GM19372 (cell line): ENCODE data around the gene NTN1.

Source experiments
- ATAC-seq: cut with Tn5 transposase; IDR thresholded peaks from one replicate; pipeline ENCODE4 v1.9.1; 2021; ENCODE audit warnings: mild to moderate bottlenecking, low read depth, moderate library complexity; ENCODE audit not compliant: unreplicated experiment

Gene NTN1

DNA sequence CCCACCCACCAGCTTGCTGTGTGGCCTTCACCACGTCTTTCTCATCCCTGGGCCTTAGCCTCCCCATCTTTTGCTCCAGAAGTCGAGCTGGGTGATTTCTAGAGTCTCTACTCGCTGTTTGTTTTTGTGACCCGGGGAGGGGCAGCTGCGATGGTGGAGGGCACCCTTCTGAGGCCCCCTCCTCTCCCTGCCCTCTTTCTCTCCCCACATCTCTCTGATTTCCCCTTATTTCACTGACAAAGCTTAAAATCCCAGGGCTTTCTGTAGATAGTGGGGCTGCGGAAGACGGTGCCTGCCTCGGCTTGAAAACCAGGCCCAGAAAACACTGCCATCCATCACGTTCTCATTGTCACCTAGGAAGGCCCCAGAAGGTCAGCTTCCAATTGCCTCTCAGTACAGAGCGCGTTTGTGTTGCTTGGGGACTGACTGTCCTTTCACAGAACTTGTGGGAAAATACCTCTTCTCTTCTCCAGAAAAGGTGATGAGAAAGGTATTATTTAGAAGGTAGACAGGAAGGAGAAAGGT lies 95.1 kb downstream of the NTN1 start:
- ATAC-seq = no peak

DNA sequence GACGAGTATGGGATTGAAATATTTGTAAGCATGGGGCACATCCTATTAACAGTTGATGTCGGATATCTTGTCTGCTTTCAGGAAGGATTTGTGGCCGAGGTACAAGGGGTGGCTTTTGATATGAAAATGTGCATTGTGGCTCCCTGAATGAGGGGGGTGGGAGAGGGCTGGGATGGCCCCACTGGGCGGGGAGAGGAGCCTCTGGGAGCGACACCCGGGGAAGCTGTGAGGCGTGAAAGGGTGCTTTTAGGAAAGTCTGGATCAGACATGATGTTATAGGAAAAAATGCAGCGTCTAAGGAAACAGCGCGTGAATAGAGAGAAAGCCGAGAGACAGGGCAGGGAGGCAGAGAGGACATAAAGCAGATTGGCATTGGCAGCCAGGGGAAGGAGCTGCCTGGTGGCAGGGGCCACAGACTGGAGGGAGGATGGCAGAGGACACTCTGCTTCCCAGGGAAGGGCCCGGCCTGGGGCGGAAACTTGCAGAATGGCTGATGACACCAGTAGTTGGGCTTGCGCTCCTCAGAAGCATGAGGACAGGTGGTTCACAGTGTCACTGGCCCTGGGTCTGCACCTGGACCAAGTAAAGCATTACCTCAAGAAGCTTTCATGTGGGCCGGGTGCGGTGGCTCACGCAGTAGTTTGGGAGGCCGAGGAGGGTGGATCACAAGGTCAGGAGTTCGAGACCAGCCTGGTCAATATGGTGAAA lies 95.7 kb downstream of the NTN1 start:
- ATAC-seq = no peak

DNA sequence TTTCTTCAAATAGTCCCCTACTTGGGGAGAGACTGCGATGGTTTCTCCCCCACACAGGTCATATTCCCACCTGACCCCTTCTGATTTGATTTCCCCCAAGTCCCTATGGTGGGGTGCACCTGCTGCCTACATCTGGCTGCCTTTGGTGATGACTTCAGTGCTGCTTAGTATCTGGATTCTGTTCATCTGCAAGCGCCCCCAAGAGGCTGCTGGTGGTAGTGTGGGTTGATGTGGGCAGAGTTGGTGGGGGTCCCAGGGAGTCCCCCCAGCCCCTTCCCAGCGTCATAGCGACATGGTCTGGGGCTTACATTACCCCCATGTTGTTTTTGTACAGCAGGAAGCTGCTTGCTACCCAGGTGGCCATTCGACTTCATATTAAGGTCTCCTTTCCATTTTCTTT lies 99.2 kb downstream of the NTN1 start:
- ATAC-seq = no peak

DNA sequence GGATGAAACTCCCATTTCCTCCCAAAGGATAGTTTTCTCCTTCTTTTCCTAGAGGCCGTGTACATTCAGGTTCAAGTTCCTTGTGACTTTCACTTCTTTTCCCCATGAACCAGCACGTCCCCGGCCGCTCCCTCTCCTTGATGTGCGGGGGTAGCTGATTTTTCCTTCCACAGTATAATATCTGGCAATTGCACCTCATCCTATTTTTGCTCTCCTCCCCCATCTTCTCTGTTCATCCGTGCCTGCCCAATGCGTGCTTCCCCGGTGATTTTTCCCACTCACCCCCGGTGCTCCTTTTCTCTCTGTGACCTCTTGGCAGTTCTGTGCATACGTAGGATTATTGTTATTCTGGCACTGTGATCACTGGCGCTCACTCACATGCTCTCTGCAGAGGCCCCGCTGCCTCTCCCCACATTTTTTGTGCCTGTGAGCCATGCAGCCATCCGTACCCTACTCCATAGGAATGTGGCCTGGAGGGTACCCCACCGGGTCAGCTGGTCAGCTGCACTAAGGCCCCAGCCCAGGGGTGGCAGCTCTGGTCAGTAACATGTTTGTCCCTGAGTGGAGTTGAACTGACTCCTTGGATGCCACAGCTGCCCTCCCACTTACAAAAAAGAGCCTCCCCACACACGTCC lies 100.0 kb downstream of the NTN1 start:
- ATAC-seq = no peak

DNA sequence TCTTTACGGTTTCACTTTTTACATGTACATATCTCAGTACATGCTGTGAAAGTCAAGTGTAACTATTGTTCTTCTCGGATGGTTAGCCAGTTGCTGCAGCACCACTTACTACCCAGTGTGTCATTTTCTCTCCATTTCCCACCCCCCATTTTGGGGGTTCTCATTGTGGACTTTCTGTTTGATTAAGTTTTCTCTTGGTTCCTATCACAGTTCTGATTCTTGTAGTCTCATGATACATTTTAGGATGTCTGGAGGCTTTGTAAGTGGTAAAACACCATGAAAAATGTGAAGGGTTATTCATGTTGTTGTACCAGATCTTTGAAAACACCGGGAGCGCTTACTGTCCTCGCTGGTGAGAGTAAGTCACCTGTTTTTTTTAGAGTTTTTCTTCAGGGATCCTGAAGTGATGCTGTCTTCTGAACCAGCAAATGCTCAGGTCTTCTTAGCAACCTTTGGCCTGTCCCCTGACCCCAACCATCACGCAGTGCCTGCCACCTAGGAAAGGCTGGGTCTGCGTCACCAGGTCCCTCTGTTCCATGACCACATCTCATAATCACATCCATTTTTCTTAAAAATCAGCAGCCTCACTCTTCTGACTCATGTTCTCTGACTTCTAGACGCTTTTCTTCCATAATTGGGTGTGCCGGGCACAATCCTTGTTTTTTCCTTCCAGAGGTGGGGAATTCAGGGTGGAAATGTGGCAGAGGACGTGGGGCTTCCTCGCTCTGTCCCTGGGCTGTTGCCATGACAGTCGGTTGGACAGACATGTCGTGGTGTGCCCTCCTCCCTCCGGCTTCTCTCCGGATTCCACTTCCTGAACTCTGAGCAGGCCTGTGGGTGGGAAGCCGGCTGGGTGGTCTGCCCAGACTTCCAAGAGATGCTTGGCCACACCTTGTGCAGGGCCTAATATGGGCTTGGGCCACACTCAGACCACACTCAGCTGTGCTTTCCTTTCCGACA lies 102.6 kb downstream of the NTN1 start:
- ATAC-seq = no peak

DNA sequence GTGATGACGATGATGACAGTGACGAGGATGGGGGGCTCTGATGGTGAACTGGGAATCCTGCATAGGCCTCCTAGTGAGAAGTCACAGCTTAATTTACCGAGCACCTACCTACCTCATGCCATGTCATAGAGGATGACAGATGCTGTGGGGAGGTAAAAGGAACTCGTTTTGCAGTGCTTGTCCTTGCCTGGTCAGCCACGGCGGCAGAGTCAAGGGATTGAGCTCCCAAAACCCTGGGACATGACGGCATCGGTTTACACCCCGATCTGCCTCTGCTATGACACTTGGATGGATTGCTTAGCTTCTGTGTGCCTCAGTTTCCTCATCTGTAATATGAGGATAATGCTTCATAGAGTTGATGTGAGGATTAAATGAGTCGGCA lies 103.2 kb downstream of the NTN1 start:
- ATAC-seq = no peak

DNA sequence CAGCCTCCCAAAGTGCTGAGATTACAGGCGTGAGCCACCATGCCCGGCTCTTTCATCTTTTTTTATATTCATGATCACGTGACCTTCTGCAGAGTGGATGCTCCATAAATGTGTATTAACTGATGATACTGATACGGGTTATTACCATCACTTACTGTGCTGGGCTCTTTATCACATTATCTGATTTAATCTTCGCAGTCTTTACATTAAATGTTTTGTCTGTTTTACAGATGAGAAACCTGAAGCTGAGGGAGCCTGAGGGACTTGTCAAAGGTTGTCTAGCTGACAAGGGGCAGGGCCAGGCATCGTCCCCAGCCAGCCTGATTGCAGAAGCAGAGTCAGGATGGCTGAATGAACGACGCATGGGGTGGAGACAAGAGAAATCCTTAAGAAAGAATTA lies 104.4 kb downstream of the NTN1 start:
- no peak for ATAC-seq

DNA sequence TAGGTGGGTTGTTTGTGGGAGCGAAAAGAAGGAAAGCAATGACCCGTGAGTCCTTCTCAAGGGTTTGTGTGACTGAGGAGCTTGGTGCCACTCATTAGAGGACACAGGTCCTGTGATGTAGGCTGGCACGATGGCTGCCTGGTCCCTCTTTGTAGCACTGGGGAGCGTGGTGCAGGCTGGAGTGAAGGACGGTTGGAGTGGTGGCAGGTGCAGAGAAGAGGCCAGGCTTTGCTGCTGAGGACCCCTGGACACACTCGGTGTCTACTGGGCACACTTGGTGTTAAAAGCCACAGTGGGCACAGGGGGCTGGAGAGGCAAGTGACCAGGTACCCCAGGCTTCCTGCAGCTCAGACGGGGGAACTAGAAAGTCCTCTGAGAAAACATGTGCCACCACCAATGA lies 106.0 kb downstream of the NTN1 start:
- ATAC-seq = no peak

DNA sequence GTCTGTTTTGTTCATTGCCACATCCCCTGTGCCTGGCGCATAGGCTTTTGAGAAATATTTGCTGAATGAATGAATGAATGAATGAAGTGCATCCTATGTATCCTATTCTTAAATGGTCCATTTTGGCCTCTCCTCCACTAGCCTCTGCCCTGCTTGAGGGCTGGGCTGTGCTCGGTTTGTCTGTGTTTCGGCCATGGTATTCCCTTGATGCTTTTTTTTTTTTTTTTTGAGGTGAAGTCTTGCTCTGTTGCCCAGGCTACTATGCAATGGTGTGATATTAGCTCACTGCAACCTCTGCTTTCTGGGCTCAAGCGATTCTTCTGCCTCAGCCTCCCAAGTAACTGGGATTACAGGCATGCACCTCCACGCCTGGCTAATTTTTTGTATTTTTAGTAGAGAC lies 110.1 kb downstream of the NTN1 start:
- ATAC-seq = no peak

DNA sequence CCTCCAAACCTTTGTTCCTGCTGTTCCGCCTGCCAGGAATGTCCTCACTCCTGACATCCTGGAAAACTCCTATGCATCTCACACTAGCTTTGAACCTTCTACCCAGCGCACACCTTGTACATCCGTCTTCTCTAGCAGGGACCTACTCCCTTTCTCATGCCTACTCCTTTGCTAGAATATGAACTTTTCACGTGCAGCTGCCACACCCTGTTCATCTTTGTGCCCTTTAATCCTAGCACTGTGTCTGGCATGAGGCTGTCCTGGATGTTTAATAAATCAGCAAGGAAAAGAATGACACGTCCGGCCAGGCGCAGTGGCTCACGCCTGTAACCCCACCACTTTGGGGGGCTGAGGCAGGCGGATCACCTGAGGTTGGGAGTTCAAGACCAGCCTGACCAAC lies 111.0 kb downstream of the NTN1 start:
- ATAC-seq = no peak

DNA sequence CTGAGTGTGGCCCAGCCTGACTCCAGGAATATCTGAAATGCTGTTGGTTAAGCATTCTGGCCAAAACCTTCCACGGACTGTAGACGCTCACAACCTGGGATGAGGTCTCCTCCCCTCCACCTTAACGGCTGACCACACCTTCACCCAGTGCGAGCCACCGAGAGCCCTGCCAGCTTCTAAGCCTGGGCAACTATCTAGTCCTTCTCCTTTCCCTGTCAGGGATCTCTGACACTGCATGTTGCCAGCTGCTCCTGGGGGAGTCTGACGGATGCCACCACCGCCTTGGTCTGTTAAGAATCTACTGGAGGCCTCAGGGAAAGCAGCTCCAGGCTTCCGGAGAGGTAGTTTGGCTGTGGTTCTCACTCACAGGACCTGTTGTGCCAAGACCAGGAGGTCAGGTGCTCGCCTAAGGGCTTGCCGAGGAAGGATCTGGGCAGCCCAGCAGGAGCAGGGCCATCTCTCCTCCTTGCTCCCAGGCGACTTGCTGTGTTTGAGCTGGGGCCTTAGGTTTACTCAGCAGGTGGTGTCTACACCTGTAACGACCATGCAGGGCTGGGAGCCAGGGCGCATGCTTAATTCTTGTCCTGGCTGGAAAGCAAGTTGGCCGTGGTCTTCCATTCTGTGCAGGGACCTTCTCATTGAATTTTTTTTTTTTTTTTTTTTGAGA lies 111.8 kb downstream of the NTN1 start:
- no peak for ATAC-seq

DNA sequence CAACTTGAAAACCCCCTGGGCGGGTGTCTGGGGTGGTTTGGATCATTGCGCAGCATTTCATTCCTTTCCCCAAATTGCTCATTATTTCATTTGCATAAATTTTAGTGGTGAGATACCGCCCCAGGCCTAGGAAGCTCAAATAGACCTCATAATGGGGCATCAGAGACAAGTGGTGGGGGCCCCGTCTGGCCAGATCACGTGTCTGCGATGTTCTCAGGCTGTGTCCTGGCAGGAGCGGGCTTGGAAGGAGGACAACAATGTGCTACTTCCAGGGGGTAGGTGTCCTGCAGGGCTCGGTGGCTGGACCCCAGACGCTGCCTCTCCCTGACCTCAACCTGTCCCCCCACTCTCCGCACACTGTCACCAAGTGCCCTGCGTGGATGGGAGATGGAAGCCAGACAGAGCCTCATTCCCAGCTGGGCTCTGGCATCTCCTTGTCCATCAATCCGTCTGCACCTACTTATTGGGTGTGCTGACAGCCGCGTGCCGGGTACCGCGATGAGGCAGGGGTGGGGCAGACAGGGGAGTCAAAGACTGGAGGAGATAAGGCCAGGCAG lies 116.9 kb downstream of the NTN1 start:
- ATAC-seq = no peak

DNA sequence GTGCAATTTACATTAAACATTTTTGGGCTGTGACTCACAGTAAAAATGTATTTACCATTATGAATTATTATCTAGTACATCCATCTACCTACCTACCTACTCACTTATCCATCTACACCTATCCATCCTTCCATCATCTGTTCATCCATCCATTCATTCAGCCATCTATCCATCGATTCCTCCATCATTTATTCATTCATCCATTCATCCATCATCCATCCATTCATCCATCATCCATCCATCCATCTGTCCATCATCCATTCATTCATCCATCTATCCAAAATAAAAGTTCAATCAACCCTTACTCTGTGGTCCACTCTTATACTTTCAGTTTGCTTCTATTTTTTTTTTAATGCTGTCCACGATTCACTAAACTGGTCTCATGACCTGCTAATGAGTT lies 118.4 kb downstream of the NTN1 start:
- ATAC-seq = no peak

DNA sequence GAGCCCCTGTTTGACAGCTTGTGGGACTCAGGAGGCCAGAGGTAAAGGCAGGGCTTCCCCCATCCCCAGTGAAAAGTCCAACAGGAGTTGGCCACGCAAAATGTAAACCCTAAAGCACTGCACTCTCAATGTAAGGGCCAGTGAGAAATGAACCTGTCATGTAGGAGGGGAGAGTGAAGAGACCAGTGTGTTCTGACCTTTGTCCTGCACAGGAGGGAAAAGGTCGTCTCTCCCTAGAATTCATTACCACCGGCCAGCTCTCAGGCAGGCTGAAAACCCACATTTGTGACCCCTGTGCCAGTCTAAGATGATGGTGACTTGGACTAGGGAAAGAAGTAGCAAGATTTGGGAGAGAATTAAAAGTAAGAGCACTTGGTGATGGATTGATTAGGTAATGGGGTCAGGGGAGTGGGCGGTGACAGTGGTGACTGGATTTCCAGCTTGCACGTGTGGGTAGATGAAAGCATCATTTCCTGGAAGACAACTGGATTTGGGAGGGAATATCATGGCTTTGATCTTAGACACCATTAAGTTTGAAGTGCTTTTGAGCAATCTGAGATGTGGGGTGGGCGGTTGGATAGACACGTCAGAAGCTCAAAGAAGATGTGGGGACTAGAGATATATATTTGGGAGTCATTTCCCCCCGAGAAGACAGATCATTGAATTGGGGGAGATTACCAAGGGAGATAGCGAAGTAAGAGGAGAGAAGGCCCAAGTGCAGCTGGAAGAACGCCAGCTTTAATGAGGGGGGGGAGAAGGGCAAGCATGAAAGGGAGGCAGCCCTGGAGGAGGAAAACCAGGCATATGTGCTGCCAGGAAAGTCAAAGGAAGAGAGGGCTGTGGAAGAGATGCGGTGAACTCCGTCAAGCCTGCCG lies 119.5 kb downstream of the NTN1 start:
- ATAC-seq = no peak

DNA sequence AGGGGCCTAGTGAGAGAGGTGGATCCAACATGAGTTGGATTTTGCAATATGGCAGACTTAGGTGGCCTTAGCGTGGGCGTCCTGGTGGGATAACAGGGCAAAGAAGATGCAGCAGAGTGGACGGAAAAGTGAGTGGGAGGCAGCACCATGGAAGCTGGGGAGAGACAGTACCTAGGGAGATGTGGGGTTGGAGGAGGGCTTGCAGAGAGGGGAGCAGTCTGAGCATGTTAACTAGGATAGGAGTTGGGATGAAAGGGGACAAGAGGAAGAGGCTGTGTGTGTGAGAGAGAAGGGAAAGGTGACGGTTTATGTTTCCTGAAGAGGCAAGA lies 120.1 kb downstream of the NTN1 start:
- ATAC-seq = no peak

DNA sequence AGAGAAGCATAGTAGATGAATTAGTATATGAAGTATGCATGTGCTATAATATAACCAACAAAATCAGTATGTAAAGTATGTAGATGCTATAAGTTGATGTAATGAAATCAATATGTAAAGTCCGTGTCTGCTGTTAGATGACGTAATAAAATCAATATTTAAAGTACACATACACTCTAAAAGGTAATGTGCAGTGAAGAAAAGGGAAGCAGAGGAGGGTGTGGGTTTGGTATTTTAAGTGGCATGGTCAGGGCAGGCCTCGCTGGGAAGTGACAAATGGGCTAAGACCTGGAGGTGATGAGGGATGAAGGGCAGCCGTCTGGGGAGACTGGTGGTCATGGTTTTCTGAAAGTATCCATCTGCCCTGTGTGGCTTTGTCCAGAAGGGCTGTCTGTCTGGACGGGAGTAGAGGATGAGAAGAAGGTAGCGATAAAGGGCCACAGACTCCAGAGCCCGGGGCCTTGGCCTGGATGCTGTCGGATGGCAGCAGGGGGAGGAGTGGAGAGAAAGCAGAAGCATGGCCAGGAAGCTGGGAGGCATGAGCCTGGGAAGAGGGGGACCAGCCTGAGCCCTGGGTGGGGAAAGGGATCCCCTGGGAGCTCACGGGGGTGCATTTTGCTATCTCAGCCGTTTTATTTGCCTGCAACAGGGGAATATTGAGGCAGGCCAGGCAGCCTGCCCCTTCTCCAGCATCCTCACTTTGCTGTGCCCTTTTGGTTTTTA lies 121.6 kb downstream of the NTN1 start:
- no peak for ATAC-seq

DNA sequence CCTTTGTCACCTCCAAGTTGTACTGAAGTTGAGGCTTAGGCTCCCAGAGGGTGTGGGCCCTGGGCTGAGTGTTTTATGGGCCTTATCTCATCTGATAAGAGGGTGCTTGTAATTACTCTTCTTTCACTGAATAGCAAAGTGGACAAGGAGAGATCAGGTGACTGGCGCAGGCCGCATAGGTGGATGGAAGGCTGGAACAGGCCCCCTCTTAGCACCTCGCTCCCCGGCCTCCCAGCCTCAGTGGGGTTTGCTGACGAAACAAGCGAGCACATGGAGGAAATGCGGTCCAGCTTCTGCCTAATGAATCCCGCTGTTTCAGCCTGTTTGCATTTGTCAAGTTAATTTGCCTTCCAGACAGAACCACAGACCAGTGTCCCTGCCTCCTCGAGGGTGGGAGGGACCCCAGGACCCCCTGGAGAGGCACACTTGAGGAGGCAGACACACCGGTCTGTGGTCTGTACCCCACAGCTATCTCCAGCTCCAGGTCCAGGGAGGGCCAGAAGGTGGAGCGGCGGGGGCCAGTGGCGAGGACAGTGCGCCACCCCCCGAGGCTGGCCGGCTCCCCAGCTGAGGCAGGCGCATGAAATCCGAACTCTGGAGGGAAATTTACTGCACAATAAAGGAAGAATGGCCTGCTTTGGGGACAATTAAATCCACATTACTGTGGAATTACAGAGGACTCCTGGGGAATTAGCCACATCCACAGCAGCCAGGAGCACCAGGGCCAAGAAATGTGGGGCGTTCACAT lies 123.4 kb downstream of the NTN1 start:
- no peak for ATAC-seq

DNA sequence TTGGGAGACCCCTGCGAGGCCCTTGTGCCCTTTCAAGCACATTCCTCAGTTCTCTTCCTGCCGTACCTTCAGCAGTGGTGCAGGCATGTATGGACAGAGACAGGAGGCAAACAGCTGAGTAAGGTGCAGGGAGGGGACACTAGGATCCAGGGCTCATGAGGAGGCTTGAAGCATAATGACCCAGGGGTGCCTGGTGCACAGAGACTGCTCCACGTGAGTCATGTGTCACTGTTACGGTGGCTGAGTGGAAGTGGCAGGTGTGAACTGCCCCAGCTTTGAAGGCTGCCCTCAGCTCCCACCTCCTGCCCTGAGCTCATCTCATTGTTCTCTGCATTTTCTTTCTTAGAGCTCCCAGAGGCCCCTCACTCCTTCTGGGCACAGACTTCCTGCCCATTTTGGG lies 124.8 kb downstream of the NTN1 start:
- no peak for ATAC-seq
